ENCODE data around the gene SERPINE1. TPM values are rescaled to one million over a fixed set of nuclear protein-coding genes. Genes with fewer than 3 reads are reported as not detected.

Gene SERPINE1
- total and polyA plus RNA-seq, 2 of the 13 experiments (the other 11 are each of a cell fraction or from before 2014, with no cell fraction given): 21.2 to 1,576 TPM

GRCh38 chr7:101085162-101085964, 41.5 kb upstream of the SERPINE1 start, which contains the start of gene TRIM56 (continued):
- TF ChIP-seq RERE (CRISPR knock-in tag; IDR thresholded peaks at IDR 0.05; ENCODE audit: low read depth) (no peak), ZNF782 (CRISPR knock-in tag; IDR thresholded peaks at IDR 0.05; ENCODE audit: borderline replicate concordance) (no peak), MAFK (conservative IDR thresholded peaks at IDR 0.05 in 1 of 2, IDR thresholded peaks at IDR 0.05 in 1 of 2; ENCODE audit: low read length in 2 of 2) (no peak), ZNF589 (CRISPR knock-in tag; conservative IDR thresholded peaks at IDR 0.05) (no peak), E2F5 (CRISPR knock-in tag; conservative IDR thresholded peaks at IDR 0.05) (peak; percentile 82), ZFX (CRISPR knock-in tag; IDR thresholded peaks at IDR 0.05; ENCODE audit: low read depth) (peak; percentile 95), ZEB1 (IDR thresholded peaks at IDR 0.05; ENCODE audit: insufficient replicate concordance, low read depth) (no peak), CREM (IDR thresholded peaks at IDR 0.05) (no peak), CREM (CRISPR knock-in tag; IDR thresholded peaks at IDR 0.05) (no peak), KDM2A (CRISPR knock-in tag; IDR thresholded peaks at IDR 0.05; ENCODE audit: borderline replicate concordance, low read depth) (no peak; the same call in 1 of the 2 replicates), TRAFD1 (CRISPR knock-in tag; IDR thresholded peaks at IDR 0.05; ENCODE audit: borderline replicate concordance) (no peak), HIVEP1 (CRISPR knock-in tag; IDR thresholded peaks at IDR 0.05) (no peak), SRSF9 (IDR thresholded peaks at IDR 0.05; ENCODE audit: borderline replicate concordance, insufficient read depth, low read depth, low read length, poor library complexity, severe bottlenecking) (no peak), ZBTB42 (CRISPR knock-in tag; IDR thresholded peaks at IDR 0.05) (no peak), U2AF1 (optimal IDR thresholded peaks at IDR 0.05; ENCODE audit: low read depth, low read length) (no peak), ZNF770 (CRISPR knock-in tag; IDR thresholded peaks at IDR 0.05) (0 out of 2 replicates have a peak, but pooled peaks have one; percentile 30), TEAD3 (CRISPR knock-in tag; optimal IDR thresholded peaks at IDR 0.05; ENCODE audit: borderline replicate concordance) (no peak)

Measured in HepG2 (cell line).